NK-92 (cell line): Measurements from ENCODE around the gene INTS6.

ENCODE experiments used
- DNase-seq: peaks from one replicate; lab custom pipeline; 2025; ENCODE audit not compliant: unreplicated experiment; lab: John Stamatoyannopoulos, UW

INTS6 gene

DNA sequence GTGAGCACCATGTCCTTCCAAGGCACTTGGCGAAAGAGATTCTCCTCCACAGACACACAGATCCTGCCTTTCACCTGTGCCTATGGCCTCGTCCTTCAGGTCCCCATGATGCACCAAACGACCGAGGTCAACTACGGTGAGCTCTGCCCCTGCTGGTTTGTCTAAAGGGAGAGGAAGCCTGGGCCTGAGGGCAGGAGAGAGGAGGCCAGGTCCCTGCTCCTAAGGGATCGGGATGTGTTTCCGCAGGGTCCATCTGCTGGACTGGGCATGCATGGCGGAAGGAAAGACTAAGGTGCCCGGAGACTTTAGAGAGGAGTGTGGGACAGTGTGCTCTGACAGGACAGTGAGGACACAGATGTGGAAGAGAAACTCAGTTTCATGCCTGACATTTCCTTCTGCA, 105.7 kb downstream of the INTS6 start:
- no peak for DNase-seq

GRCh38 chr13:51346397-51346796, 106.4 kb downstream of the INTS6 start:
- DNase-seq = no peak

DNA sequence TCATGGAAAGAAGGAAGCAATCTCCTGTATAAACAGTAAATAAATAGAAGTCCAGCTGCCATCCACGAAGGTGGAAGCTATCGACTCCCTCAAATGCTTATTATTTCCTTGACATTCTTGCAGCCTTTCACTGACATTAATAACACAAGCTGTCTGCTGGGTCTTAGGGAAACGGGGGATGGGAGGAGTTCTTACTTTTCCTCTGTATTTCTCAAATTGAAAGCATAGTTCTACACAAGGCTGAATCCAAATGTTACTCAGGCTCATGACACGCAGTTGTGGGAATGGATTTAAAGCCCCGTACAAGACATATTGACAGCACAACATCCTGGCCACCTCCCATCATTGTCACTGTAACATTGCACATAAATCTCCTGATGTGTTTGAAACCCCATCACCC, 109.4 kb downstream of the INTS6 start:
- no peak for DNase-seq

- no peak for DNase-seq
These were observed 110.1 kb downstream of the INTS6 start for GRCh38 chr13:51342706-51343105.

- DNase-seq = no peak
These were observed 111.0 kb downstream of the INTS6 start for GRCh38 chr13:51341791-51342190.

GRCh38 chr13:51341232-51341631, 111.6 kb downstream of the INTS6 start:
- DNase-seq = no peak

- no peak for DNase-seq
These were observed 112.7 kb downstream of the INTS6 start for GRCh38 chr13:51339952-51340732.

GRCh38 chr13:51339354-51339753, 113.5 kb downstream of the INTS6 start, which contains the start of gene SERPINE3:
SERPINE3 (plus strand) TSS chr13:51339691; CDS start chr13:51341092, 1,401 bp downstream.
- DNase-seq = no peak

DNA sequence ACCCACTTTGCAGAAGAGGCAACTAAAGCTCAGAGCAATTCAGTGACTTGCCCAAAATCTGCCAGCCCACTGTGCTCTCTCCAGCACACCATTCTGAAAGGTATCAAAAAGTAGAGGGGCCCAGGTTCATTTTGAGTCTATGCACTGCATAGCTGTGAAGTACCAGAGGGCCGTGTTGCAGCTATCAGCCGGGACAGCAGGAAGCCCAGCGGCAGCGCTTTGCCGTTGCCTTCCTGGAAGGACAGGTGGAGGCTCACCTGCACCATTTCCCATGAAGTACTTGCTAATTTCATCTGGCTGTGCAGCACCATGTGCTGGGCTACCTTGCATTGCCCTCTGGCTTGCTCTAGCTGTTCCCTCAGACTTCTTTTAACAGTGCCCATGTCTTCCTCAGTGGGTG, 116.1 kb downstream of the INTS6 start:
- no peak for DNase-seq

GRCh38 chr13:51333826-51334225, 119.0 kb downstream of the INTS6 start:
- no peak for DNase-seq

DNA sequence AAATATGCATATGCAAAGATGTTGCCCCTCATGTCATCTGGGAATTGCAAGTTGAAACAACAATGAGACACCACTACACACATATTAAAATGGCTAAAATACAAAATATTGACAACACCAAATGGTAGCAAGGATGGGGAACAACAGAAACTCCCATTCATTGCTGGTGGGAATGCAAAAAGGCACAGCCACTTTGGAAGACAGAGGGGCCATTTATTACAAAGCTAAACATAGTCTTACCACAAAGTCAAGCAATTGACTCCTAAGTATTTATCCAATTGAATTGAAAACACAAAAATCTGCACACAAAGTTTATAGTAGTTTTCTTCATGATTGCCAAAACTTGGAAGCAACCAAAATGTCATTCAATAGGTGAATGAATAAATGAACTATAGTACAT, 119.4 kb downstream of the INTS6 start:
- DNase-seq = no peak

DNA sequence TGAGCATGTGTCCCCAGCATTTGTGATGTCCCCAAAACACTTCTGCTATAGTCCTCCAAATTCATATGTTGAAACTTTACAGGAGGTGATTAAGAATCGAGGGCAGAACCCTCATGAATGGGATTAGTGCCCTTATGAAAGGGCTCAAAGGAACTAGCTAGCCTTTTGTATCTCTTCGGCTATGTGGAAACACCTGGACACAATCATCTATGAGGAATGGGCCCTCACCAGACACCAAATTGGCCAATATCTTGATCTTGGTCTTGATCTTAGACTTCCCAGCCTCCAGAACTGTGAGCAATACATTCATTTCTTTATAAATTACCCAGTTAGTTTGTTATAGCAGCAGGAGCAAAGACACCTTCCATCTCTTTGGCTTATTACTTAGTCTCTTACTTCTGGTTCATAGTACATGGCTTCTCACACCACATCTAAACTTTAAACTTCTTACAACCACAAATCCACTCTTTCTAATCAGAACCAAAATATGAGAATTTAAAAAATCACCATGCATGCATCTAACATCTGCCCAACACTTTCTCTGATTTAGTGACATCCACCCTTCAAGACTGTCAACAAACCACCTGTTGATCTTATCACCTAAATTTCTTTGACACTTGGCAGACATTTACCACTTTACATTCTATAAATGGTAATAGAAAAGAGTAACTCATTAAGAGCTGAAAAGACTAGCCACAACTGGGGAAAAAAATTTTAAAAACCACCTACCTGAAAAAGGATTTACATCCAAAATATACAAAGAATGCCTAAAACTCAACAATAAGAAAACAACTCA, 120.1 kb downstream of the INTS6 start:
- no peak for DNase-seq

DNA sequence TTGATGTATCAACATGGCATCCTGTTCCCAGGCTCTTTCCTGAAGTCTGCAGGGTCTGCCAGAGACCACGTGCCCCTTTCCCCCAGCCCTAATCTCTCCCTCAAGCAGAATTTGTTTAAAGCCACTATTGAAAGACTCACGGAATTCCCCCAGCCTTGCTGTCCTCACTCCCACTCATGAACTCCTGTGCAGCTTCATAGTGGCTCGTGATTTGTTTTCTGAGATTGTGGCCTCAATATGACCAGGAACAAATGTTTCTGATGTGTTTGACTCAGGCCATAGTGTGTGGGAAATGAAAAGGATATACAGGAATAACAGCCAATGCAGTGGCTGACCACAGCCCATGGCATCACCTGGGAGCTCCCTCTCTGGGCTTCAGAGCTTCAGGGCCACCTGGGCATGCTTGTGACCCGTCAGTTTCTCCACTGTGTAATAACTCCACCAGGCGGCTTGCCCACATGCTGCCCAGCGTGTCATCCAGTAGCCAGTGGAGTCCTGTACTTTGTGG, 121.4 kb downstream of the INTS6 start:
- no peak for DNase-seq

DNA sequence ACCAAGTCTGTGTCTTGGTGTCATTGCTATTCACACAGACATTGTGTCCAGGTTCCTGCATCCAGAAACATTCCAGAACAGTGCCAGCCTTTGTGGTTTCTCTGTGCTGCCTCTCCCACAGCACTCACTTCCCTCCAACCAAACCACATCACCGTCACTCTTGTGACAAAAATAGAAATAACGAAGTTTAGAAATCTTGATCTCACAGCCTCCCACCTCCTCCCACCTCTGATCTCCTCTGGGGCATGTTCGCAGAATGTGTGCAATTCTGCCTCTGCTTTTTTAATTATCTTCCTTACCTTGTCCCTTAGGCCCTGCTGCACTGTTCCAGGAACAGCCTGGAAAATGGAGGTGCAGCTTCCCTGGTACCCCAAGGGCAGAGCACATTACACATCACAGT, 122.0 kb downstream of the INTS6 start:
- DNase-seq = no peak

- DNase-seq = no peak
These were observed 123.2 kb downstream of the INTS6 start for GRCh38 chr13:51329606-51330005.

GRCh38 chr13:51328488-51328887, 124.3 kb downstream of the INTS6 start:
- no peak for DNase-seq

- no peak for DNase-seq
These were observed 124.9 kb downstream of the INTS6 start for GRCh38 chr13:51327961-51328360.

DNA sequence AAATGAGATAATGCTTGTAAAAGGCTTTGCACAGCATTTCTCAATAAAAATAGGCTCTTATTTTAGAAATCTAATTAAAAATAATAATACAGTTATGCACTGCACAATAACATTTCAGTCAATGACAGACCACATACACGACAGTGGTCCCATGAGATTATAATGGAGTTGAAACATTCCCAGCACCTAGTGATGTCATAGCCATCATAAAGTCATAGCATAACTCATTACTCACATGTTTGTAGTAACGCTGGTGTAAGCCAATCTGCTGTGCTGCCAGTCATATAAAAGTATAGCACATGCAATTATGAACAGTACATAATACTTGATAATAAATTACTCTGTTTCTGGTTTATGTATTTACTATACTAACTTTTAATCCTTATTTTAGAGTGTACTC, 126.1 kb downstream of the INTS6 start:
- no peak for DNase-seq

DNA sequence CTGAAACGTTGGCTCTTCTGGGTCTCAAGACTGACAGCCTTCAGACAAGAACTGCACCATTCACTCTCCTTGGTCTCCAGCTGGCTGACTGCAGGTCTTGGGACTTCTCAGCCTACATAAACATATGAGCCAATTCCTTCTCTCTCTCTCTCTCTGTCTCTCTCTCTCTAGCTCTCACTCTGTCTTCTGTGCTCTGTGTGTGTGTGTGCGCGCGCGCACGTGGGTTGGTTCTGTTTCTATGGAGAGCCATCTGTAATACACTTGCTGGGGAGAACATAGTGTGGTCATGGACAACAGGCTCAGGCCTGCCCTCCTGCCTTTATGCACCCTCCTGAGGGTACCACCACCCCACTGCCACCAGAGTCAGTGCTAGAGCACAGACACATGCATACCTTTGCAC, 127.0 kb downstream of the INTS6 start:
- DNase-seq = no peak

- no peak for DNase-seq
These were observed 128.0 kb downstream of the INTS6 start for GRCh38 chr13:51324714-51325420.

- DNase-seq = no peak
These were observed 128.9 kb downstream of the INTS6 start for GRCh38 chr13:51323824-51324511.
